ENCODE measurements around the gene CNPPD1.

Gene CNPPD1

GRCh38 chr2:219178377-219179175 is 1.9 kb upstream of the CNPPD1 start:
- peak; percentile 64 for DNase-seq

DNA sequence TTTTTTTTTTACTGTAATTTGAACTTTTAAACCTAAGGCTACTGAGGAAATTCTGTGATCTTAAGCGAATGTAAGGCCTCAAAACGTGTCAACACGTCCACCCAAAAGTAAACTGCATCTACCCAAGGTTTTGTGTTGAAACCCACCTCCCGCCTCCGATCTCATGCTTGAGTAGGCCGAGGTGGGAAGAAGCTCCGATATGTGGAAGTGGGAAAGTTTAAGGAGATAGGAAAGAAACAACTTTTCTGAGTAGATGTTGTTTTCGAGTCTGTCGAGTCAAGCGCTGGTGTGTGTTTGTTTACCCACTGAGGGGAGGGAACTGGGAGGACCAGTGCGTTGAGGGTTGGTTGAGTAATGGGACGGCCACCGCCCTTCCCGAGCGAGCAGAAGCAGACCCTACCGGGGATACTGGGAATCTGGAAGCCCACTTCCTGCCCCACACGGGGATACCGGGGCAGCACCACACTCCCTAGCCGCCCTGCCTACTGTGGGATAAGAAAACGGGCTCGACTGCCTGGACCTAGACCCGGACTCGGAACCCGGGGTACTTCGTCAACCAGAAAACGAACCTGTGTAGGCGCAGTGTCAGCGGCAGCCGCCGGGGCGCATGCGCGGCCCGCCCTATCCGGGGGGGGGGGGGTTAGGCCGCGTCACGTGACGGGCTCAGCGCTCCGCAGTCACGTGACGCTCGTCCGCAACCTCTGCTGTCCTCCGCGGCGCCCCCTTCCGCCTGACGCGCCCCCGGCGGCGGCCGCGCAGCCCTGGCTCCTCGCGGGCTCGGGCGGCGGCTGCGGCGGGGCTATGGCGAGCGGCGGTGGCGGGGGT is 1.0 kb upstream of the CNPPD1 start, which contains the start of gene RETREG2:
RETREG2 (plus strand) TSS at position 724 of the 825 bp plus-strand sequence; CDS start at position 802, 78 bp downstream.
- DNase-seq = peak; percentile 75

DNA sequence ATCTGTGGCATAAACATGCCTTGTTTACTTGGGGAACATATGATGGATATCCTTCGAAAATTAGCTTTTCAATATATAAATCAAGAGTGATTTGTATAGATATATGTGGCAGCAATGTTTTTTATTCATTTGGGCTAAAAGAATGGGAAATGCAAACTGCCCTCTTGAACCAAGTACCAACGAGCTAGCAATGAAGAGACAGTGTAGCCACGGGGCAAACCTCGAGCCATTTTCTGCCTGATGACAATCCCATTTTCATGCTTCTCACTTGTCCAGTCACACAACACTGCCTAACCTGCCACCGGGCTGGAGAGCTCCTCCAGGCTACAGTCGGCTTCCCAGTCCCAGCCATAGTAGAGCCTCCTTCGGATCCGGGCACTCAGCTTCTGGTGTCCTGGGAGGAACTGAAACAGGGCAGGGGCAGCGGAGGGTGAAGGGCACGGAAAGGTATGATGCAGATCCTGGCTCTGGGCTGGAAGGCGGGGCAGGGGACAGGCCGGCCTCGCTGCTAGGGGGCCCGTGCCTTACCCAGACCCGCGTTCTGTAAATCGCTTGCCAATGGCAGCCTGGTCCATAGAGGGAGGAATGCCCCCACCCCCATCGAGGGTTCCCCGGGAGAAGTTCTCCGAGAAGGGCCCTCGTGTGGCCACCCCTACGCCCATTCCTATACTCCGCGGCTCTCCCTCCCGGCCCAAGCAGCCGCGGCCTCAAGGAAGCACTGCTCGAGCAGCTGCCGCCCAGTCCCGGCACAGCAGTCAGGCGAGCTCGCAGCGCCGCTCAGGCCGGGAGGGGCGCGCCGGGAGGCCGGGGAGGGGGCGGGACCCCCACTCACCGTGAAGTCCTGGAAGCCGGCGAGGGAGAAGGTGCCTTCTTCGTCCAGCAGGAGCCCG is 552 bp downstream of the CNPPD1 start:
- peak; percentile 14 for DNase-seq

GRCh38 chr2:219175486-219175885 is 1.2 kb downstream of the CNPPD1 start:
- DNase-seq = no peak

DNA sequence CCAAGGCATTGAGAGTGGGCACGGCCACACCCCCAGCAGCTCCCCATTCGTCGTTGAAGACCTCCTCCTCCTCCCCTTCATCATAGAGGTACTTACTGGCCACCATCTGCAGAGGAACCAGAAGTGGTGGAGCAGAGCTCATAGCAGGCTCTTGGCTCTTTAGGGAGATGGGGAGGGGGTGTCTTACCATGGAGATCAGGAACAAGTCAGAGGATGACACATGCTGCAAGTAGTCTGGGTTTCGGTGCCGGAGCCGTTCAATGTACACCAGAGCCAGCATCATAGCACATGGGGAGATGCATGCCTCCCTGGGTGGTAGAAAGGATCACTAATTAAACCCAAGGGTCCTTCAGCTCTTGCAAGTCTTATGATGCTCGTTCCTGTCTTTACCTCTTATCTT is 1.9 kb downstream of the CNPPD1 start:
- DNase-seq = no peak

DNA sequence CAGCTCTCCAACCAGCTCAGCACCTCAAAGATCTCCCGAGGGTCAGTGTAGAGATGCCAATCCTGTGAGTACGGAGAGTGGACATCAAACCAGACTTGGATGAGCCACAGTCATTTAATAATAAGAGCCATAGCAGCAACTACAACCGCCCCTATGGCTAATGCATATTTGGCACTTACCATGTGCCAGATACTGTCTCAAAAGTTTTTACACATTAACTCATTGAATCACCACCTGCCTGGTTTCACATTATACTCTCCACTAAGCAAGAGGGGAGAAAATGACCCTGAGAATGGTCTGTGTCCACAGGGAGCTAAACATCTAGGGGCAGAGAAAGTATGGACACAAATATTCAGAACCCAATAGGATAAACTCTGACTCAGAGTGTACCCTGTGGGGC is 2.6 kb downstream of the CNPPD1 start:
- no peak for DNase-seq

DNA sequence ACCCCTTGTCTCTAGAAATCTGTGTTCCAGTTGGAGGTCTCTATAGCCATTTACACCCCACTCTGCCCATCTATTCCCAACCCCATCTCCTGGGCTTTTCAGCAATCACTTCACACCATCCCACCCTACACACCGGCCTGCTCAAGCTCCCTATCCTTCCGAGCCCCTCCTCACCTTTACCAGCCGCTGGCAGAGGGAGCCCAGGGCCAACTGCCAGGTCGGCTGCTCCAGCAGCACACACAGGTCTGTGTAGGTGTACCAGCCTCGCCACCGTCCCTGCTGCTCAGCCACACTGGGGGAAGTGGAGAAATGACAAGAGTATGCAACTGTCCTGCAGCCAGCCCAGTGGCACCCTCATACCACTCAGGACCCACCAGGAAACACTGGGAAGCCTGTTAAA is 3.5 kb downstream of the CNPPD1 start:
- DNase-seq = no peak

GRCh38 chr2:219172231-219173154 is 4.2 kb downstream of the CNPPD1 start:
- no peak for DNase-seq

GRCh38 chr2:219171231-219171651 is 5.5 kb downstream of the CNPPD1 start:
- DNase-seq = peak; percentile 10

DNA sequence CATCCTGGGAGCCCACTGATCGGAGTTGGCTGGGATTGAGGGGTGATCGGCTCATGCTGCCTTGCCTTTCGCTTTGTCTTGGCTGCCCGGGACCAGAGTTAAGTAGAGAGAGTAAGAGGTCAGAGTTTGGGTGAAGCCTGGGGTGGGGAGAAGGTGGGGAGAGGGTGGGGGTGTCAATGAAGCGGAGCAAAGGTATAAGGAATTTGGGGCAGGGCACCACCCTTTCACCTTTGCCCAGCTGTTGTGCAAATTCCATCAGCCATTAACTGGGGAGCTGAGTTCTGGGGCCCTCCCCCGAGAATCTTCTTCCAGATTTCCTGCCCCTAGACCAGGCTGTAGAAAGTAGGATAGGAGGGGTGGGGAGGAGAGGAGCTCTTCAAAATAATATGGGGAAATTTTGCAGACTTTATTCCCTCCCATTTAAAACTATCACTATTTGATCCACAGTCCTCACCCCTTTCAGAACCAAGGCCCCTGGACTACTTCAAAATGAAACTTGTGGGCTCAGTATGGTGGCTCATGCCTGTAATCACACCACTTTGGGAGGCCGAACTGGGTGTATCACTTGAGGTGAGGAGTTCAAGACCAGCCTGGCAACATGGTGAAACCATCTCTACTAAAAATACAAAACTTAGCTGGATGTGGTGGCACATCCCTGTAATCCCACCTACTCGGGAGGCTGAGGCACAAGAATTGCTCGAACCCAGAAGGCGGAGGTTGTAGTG is 6.6 kb downstream of the CNPPD1 start, which contains the start of gene SLC23A3:
SLC23A3 (minus strand) TSS at position 100 of the 725 bp plus-strand sequence; CDS start at position 55, 45 bp downstream.
- no peak for DNase-seq

- DNase-seq = no peak
Measured at GRCh38 chr2:219168932-219169331, 7.8 kb downstream of the CNPPD1 start.

DNA sequence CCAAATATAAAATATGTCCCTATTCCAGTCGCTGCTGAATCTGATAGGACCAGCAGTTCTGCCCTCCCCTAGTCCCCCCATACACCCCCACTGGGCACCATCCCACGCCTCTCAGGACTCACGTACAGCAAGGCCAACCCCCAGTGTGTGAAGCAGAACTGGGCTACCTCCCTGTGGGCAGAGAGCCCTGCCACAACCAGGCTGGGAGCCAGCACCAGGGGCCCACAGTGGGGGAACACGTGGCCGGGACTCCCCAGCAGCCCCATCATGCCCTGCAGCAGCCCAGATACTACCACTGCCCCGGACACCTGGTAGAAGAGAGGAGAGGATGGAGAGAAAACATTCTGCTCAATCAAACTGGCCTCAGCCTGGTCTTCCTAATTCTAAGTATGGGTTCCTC is 8.2 kb downstream of the CNPPD1 start:
- no peak for DNase-seq

DNA sequence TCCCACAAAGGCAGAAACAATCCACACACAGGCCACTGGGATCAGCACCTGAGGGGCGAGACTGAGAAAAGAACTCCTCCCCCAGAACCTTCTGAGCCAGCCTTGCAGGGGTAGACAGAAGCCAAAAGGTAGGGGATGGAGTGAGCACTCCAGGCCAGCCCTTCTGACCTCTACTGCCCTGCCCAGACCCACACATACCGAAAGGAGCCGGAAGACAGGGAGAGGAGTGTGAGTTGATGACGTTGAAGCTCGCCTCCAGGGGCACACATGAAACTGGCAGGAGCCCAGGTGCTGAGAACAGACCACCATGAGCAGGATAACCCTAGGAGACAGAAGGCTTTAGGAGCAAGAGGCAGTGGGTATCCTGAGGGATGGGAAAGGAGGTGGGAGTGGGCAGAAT is 8.7 kb downstream of the CNPPD1 start:
- no peak for DNase-seq

GRCh38 chr2:219165058-219165911 is 11.4 kb downstream of the CNPPD1 start:
- no peak for DNase-seq

GRCh38 chr2:219163156-219163555 is 13.6 kb downstream of the CNPPD1 start:
- DNase-seq = no peak

- no peak for DNase-seq
Measured at GRCh38 chr2:219161097-219161496, 15.6 kb downstream of the CNPPD1 start.

DNA sequence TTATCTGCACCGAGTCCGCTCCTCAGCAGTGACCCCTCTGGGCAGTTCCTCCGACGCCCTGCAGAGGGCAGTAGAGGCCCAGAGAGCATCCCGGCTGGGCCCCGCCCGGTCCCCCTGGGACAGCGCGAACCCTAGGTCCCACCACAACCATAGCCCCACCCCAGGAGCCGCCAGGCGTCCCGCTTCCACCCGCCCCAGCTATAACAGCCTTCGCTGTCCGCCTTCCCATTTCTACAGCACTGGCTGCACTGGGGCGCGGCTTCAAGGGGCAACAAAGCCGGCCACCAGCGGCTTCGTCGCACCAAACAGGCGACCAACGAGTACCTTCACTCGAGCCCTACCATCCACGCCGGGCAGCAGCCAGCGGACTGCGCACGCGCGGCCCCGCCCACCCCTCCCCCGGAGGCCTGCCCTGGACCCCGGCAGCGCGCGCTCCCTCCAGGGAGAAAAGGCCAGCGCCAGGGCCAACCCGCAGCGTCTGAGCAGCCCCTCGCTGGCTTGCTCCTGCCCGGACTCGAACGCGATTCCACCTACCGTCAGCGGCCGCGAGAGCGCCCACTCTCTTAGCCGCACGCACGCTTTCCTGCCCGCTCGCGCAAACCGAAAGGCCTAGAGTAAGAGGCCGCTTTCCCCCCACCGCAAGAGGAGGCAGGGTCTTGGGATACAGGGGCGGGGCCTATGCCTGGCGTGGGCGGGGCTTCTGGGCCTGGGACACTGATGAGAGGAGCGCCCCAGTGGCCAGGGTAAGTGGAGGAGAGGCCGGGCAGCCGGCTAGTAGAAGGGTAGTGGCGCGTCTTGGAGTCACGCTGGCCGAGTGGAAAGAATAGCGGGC is 16.3 kb downstream of the CNPPD1 start, which contains the start of gene NHEJ1:
NHEJ1 (minus strand) TSS at position 630 of the 832 bp plus-strand sequence. CDS start 2,453 bp downstream, outside the sequence.
- DNase-seq = peak; percentile 95

DNA sequence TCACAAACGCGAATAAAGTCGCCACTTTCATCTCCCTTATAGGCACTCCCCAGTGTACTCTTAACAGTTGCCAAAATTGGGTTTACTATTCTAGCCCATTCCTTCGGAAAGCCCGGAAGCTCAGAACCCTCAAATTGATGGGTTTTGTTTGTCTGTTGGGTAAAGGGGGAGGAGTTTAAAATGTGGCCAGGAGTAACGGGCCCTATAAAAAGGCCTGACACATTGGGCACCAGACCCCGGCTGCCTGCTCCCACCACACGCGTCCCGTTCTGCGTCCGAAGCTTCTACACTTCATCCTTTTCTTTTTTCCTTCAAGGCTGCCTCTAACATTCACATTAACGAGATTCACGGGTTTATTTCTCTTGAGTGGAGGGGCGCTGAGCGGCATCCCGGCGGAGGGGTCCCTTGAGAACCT is 16.9 kb downstream of the CNPPD1 start:
- DNase-seq = no peak

GRCh38 chr2:219158586-219158985 is 18.1 kb downstream of the CNPPD1 start:
- DNase-seq = no peak

All from T1000 (cell line).